HepG2 (cell line): ENCODE measurements around the gene CNTN5. TPM values are rescaled to one million over a fixed set of nuclear protein-coding genes. Genes with fewer than 3 reads are reported as not detected.
A peak's percentile ranks its signal among the peaks of the same experiment; 100 is the strongest.

ENCODE experiments used
- ATAC-seq: fragments of 200-7000 bp; cut with Tn5 transposase; 3 replicates; pipeline ENCODE4 v1.9.1; 2020; ENCODE audit warnings: mild to moderate bottlenecking, moderate library complexity
- BruUV-seq: library from RNA; stranded (reverse); fragments of 400-500 nt; replicated peaks from 2 replicates; lab custom pipeline; 2021; lab: Mats Ljungman, UMichigan
- CTCF ChIA-PET: fragments of 300-600 bp; formaldehyde crosslinking; extraction: SDS; loops from one replicate; lab custom pipeline; 2021; ENCODE audit warnings: low total read pairs, inconsistent platforms, low intra/inter-chr PET ratio; lab: Yijun Ruan, JAX
- POLR2A ChIA-PET: fragments of 350-600 bp; sonication (Branson Sonifier 250); formaldehyde crosslinking; loops from one replicate; lab custom pipeline; 2020; ENCODE audit warnings: antibody characterized with exemption, inconsistent platforms; lab: Yijun Ruan, JAX
- DNase-seq: peaks from one replicate; pipeline ENCODE4 v3.0.0-alpha.2; 2015; ENCODE audit warnings: low spot score
- FAIRE-seq: peaks from 3 replicates; lab custom pipeline; 2011; peaks lifted over from hg19 to GRCh38; lab: Jason Lieb, UNC
- H2AFZ ChIP-seq: one replicate; pipeline ENCODE4 v1.6.1; 2011; ENCODE audit warnings: low read length, inconsistent platforms
- H3K27ac ChIP-seq: fragments of 300-600 bp; 3 replicates; pipeline ENCODE4 v1.8.0; 2011; ENCODE audit warnings: mixed run types, mild to moderate bottlenecking, mixed read lengths, low read length, inconsistent platforms; ENCODE audit not compliant: insufficient read depth; ENCODE audit errors: extremely low read length
- H3K27me3 ChIP-seq, 2 experiments: fragments of 200-600 bp in 1 of 2; 2 replicates in 1 of 2; 3 replicates in 1 of 2; pipeline versions ENCODE4 v1.6.0 to v1.8.0; 2011; ENCODE audit warnings: low read length in 2 of 2, mild to moderate bottlenecking in 2 of 2, moderate library complexity in 2 of 2, inconsistent platforms in 1 of 2; ENCODE audit not compliant: insufficient read depth in 2 of 2, control insufficient read depth in 1 of 2
- H3K36me3 ChIP-seq, 2 experiments: fragments of 200-600 bp in 1 of 2; replicated peaks in 1 of 2; 2 replicates in 1 of 2; 3 replicates in 1 of 2; pipeline versions ENCODE4 v1.5.1 to v1.8.0; 2011; ENCODE audit warnings: low read length in 2 of 2, inconsistent platforms in 1 of 2; ENCODE audit not compliant: insufficient read depth in 2 of 2, control insufficient read depth in 1 of 2
- H3K4me1 ChIP-seq: 2 replicates; pipeline ENCODE4 v1.5.1; 2012; ENCODE audit warnings: low read length, inconsistent platforms; ENCODE audit not compliant: insufficient read depth
- H3K4me2 ChIP-seq: 2 replicates; pipeline ENCODE4 v1.6.0; 2011; ENCODE audit warnings: low read depth, low read length, inconsistent platforms
- H3K4me3 ChIP-seq, 3 experiments: fragments of 200-600 bp in 1 of 3; sonication (generic), shearing (Covaris generic) in 1 of 3; replicated peaks in 1 of 3; 2 replicates each; pipeline ENCODE4 v1.5.1; 2011 to 2016; ENCODE audit warnings: low read length in 3 of 3, inconsistent platforms in 2 of 3, low read depth in 2 of 3, mild to moderate bottlenecking in 2 of 3, control low read depth in 1 of 3, mixed read lengths in 1 of 3; ENCODE audit not compliant: insufficient read depth in 1 of 3
- H3K79me2 ChIP-seq: one replicate; pipeline ENCODE4 v1.6.1; 2011; ENCODE audit warnings: low read length, inconsistent platforms; ENCODE audit not compliant: insufficient read depth
- H3K9ac ChIP-seq: 2 replicates; pipeline ENCODE4 v1.6.0; 2011; ENCODE audit warnings: mild to moderate bottlenecking, low read depth, low read length, inconsistent platforms; ENCODE audit not compliant: insufficient read depth
- H3K9me3 ChIP-seq: 2 replicates; pipeline ENCODE4 v1.5.1; 2012; ENCODE audit warnings: mild to moderate bottlenecking, low read length
- H4K20me1 ChIP-seq: 2 replicates; pipeline ENCODE4 v1.6.0; 2011; ENCODE audit warnings: inconsistent platforms, mild to moderate bottlenecking, low read length, moderate library complexity; ENCODE audit not compliant: insufficient read depth
- FOXK1 ChIP-seq: sonication (generic); formaldehyde crosslinking; IDR thresholded peaks from 2 replicates; pipeline ENCODE4 v1.4.0; 2020; ENCODE audit warnings: low read depth, missing genetic modification reagents, borderline replicate concordance
- MED8 ChIP-seq: sonication (generic); formaldehyde crosslinking; IDR thresholded peaks from 2 replicates; pipeline ENCODE4 v1.8.1; 2023; ENCODE audit warnings: mild to moderate bottlenecking, missing genetic modification reagents; ENCODE audit not compliant: insufficient replicate concordance
- MZF1 ChIP-seq: sonication (generic); formaldehyde crosslinking; IDR thresholded peaks from 2 replicates; pipeline ENCODE4 v1.8.1; 2023; ENCODE audit warnings: mild to moderate bottlenecking, missing genetic modification reagents, borderline replicate concordance
- PCBP2 ChIP-seq: fragments of 200-400 bp; formaldehyde crosslinking; optimal IDR thresholded peaks from 2 replicates; pipeline ENCODE3; 2018; ENCODE audit warnings: low read length, low read depth; ENCODE audit not compliant: poor library complexity, severe bottlenecking
- SNAI1 ChIP-seq: sonication (generic); formaldehyde crosslinking; IDR thresholded peaks from 2 replicates; pipeline ENCODE4 v1.5.0; 2020; ENCODE audit warnings: mild to moderate bottlenecking, missing genetic modification reagents, borderline replicate concordance
- ZNF430 ChIP-seq: sonication (generic); formaldehyde crosslinking; IDR thresholded peaks from 2 replicates; pipeline ENCODE4 v1.9.0; 2021; ENCODE audit warnings: mild to moderate bottlenecking, missing genetic modification reagents
- WGBS: methylation state at CpG from one replicate; pipeline ENCODE4 v1.1.6; 2017; ENCODE audit warnings: low lambda C conversion rate; 5-methylcytosine and 5-hydroxymethylcytosine counted together
- in situ Hi-C: cut with HindIII; loops from 2 replicates; pipeline ENCODE4 v1.10.0; 2017; ENCODE audit warnings: low pct_unique_long_range_greater_than_20kb; ENCODE audit not compliant: extremely low pct_ligation_motif_present
- intact Hi-C: fragments of 100-400 bp; cut with micrococcal nuclease; formaldehyde crosslinking; loops from one replicate; pipeline ENCODE4 v1.10.0; 2022; ENCODE audit not compliant: unreplicated experiment
- polyA plus RNA-seq, 8 experiments: library from polyadenylated mRNA; depleted of rRNA in 3 of 8; stranded (reverse) in 7 of 8; unstranded in 1 of 8; fragments of >200 nt; fragmentation: Illumina TruSeq in 4 of 8; extraction: Trizol in 4 of 8; gene quantifications; 2 replicates each; pipeline versions ENCODE4 v1.2.1 to v1.2.3, GENCODE V29; 2011 to 2016; ENCODE audit warnings: low read depth in 4 of 8, missing spikeins in 1 of 8, mixed read lengths in 1 of 8; ENCODE audit not compliant: insufficient read depth in 1 of 8
- total RNA-seq, 5 experiments: library from RNA; depleted of rRNA; stranded (reverse); fragments of >200 nt; fragmentation: Illumina TruSeq; extraction: Trizol; gene quantifications; 2 replicates each; pipeline ENCODE4 v1.2.3, GENCODE V29; 2016; ENCODE audit warnings: low read depth in 1 of 5
- TF ChIP-seq, protein P1 (sequence below): sonication (generic); formaldehyde crosslinking; IDR thresholded peaks from 2 replicates; pipeline ENCODE4 v1.4.0; 2020; ENCODE audit warnings: missing genetic modification reagents
- TF ChIP-seq, protein P2 (sequence below): sonication (generic); formaldehyde crosslinking; IDR thresholded peaks from 2 replicates; pipeline ENCODE4 v1.4.0; 2020; ENCODE audit warnings: low read depth, mild to moderate bottlenecking, missing genetic modification reagents
- TF ChIP-seq, protein P3 (sequence below): fragments of 450-650 bp; IDR thresholded peaks from 2 replicates; pipeline ENCODE4 v1.6.1; 2016

The CNTN5 gene
- total and polyA plus RNA-seq, 2 of the 13 experiments (the other 11 are each of a cell fraction or from before 2014, with no cell fraction given): not detected

DNA sequence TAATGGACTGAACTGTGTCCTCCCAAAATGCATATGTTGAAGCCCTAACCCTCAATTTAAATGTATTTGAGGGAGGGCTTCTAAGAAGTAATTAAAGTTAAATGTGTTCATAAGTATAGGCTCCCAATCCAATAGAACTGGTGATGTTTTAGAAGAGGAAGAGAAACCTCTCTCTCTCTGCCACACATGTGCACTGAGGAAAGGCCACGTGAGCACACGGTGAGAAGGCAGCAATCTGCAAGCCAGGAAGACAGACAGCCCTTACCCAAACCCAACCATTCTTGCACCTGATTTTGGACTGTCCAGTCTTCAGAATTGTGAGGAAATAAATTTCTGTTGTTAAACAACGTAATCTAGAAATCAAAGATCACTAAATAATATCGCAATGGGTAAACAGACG lies 1164.8 kb downstream of the CNTN5 start:
- no peak overlapping the region for H2AFZ ChIP-seq
- POLR2A ChIA-PET: no interaction called here
- TF ChIP-seq MED8 (no peak), PCBP2 (no peak), MZF1 (CRISPR knock-in tag) (no peak), FOXK1 (CRISPR knock-in tag) (no peak), SNAI1 (CRISPR knock-in tag) (no peak), ZNF430 (no peak)
- TF ChIP-seq, protein P1, sequence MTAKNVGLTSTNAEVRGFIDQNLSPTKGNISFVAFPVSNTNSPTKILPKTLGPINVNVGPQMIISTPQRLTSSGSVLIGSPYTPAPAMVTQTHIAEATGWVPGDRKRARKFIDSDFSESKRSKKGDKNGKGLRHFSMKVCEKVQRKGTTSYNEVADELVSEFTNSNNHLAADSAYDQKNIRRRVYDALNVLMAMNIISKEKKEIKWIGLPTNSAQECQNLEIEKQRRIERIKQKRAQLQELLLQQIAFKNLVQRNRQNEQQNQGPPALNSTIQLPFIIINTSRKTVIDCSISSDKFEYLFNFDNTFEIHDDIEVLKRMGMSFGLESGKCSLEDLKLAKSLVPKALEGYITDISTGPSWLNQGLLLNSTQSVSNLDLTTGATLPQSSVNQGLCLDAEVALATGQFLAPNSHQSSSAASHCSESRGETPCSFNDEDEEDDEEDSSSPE: no peak
- TF ChIP-seq, protein P2, sequence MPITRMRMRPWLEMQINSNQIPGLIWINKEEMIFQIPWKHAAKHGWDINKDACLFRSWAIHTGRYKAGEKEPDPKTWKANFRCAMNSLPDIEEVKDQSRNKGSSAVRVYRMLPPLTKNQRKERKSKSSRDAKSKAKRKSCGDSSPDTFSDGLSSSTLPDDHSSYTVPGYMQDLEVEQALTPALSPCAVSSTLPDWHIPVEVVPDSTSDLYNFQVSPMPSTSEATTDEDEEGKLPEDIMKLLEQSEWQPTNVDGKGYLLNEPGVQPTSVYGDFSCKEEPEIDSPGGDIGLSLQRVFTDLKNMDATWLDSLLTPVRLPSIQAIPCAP (CRISPR knock-in tag): no peak
- TF ChIP-seq, protein P3, sequence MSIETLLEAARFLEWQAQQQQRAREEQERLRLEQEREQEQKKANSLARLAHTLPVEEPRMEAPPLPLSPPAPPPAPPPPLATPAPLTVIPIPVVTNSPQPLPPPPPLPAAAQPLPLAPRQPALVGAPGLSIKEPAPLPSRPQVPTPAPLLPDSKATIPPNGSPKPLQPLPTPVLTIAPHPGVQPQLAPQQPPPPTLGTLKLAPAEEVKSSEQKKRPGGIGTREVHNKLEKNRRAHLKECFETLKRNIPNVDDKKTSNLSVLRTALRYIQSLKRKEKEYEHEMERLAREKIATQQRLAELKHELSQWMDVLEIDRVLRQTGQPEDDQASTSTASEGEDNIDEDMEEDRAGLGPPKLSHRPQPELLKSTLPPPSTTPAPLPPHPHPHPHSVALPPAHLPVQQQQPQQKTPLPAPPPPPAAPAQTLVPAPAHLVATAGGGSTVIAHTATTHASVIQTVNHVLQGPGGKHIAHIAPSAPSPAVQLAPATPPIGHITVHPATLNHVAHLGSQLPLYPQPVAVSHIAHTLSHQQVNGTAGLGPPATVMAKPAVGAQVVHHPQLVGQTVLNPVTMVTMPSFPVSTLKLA: peak; percentile 88
- no peaks in the 10 kb centered on the region for H3K4me1 ChIP-seq
- intact Hi-C loops: no loop called here
- H3K9ac ChIP-seq: no peak overlapping the region
- WGBS: 2% methylated on average over 5 of the region's 5 CpGs
- no peak for DNase-seq
- no peaks in the 10 kb centered on the region for H3K36me3 ChIP-seq
- H3K79me2 ChIP-seq: no peaks in the 10 kb centered on the region
- H3K4me3 ChIP-seq: no peak overlapping the region
- H3K9me3 ChIP-seq: peaks cover 14% of the 10 kb centered on the region
- CTCF ChIA-PET: no interaction called here
- in situ Hi-C loops: no loop called here
- FAIRE-seq: no peak
- no peaks in the 10 kb centered on the region for H3K27me3 ChIP-seq
- H3K27ac ChIP-seq: no peak overlapping the region
- H4K20me1 ChIP-seq: no peaks in the 10 kb centered on the region
- no TSS peak for BruUV-seq
- ATAC-seq: no peak
- H3K4me2 ChIP-seq: no peak overlapping the region
